Superior temporal gyrus (tissue), 1 donor: ENCODE data around the gene TACO1.

Experiments used
- DNase-seq: peaks from one replicate; pipeline ENCODE4 v3.0.0-alpha.2; 2016; ENCODE audit errors: extremely low spot score

TACO1 gene

DNA sequence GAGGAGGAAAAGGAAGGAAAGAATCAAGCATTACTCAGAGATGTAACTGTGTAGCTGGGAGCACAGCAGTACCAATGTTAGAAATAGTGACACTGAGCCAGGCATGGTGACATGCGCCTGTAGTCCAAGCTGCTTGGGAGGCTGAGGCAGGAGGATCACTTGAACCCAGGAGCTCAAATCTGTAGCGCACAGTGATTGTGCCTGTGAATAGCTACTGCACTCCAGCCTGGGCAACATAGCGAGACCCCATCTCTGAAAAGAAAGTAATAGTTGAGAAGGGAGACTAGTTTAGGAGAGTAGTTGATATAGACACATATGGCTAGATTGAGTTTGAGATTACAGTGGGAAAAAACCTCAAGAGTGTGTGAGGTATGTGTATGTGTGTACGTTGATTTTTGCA, 39.3 kb downstream of the TACO1 start:
- DNase-seq, result no peak

DNA sequence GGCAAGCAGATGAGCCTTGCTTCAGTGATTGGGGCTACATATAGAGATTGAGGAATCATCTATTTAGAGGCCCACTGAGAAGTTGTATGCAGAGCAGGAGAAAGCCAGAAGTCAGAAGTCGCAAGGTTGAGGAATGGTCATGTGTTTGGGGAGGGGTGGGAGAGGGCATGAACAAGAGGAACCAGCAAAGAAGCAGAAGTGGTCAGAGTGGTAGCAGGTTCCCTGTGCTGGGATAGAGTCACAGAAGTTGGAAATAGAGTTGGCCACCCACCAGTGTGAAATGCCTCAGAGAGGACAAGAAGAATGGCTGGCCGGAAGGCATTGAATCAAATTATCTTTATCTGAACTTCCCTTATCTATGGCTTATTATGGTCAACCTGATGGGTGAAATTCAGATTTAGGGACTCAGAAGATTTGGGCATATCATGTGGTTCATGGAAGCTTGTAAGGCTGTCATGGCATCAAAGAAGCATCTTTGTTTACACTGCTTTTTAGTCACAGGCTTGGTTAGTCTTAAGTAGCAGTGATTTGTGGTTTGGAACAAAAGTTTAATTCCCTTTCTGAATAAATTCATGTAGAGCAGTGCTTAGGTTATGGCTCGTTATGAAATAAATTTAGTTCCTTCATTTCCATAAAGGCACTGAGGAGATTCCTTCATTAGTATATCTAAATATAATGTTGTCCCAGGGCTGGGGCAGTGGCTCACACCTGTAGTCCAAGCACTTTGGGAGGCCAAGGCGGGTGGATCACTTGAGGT, 41.2 kb downstream of the TACO1 start:
- DNase-seq, result no peak

DNA sequence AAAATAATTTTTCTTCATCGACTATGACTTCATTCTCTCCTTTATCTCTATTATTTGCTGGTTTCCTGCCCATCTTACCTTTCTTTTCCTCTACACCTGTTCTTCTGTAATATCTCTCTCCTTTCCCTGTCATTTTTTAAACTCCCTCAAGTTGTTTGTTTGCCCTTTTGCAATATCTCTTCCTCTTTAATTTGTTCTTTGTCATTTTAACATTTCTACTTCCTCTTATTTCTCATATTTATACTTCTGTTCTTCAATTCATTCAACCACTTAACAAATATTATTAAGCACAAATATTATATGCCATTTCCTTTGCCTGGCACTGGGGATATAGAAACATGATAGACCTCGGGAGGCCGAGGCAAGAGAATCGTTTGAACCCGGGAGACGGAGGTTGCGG, 44.2 kb downstream of the TACO1 start:
- DNase-seq, result no peak

DNA sequence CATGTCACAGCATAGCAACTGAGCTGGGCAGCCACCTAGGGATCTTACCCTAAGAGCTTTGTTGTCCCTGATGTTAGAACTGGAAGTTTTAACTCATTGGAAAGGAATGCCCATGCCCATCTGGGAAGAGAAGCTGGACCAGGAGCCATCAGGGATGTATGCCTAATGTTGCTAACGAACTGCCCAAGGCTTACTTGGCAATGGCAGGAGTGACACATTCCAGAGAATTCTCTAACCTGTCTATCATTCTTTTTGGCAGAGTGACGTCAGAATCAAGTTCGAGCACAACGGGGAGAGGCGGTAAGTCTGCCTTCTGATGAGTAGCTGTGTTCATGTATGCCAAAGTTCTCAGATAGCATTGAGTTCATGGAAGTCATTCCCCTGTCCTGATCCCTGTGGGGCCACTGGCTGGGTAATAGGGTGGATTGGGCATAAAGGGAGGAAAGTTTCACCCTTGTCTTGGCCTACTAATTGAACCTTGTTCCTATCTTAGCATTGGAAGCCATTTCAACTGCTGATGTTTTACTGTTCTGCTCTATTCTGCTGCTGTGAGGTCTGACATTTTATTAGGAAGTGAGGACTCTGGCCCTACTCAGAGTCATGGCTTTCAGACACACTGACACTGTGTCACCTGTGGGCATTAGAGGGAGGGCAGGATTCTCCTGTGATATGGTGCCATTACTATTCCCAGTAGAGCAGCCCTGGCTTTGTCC, 45.2 kb downstream of the TACO1 start:
- DNase-seq, result no peak

DNA sequence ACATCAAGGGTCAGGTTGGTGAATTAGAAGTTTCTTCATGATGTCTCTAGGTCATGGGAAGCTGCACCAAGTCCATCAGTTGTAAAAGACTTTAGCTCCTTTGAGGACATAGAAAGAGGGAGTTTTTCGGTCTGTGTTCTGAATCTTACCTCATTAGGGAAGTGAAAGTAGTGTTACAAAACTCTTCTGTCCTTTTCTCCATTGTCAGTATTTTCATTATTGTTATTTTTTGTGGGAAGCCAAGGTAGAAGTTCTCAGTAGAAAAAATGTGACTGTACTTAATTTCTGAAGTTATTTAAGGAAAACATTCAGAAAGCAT, 45.8 kb downstream of the TACO1 start:
- DNase-seq, result no peak

DNA sequence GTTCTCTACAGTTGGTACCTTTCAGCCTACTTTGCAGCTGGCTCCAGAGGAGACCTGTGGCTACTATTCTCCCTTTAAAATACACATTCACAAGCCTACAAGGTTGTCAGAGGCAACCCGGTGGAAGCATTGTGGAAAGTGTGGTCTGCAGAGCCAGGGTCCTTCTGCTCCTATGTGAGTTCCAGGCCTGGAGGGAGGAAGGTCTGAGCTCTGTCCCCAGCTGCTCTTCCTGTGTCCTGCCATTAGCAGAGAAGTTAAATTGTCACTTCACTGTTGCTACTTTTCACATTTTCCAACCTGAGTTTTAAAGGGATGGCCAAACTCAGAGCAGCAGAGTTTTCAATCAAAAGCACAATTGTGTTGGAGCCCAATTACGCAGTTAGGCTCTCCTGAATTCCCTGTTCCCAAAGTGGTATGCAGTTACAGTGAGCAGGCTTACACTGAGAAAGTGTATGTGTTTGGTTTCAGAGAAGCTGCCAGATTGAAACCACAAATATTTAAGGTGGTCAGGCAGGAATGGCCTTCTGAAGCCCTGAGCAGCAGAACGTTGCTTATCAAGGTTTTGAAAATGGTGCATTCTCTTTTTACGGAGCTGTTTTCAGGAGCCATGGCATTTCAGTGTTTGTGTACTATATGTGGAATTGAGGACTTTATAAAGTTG, 46.5 kb downstream of the TACO1 start:
- no peak for DNase-seq

DNA sequence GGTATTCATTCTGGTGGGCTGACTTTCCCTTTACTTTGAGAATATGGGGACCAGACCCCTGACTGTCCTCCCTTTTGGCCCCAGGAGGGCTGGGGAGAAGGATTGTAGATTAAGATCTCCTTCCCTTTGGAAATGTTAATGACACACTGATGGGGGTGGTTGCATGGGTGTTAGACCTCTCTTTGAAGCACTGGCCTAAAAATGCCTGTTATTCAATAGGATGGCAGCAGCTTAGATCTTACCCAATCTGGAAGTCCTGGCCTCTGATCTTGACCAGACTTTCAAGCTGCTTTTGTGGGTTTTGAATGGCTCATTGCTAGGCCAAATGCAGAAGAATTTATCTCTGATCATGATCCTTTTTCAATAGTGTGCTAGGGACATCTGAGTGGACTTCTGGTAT, 47.2 kb downstream of the TACO1 start:
- DNase-seq, result no peak

DNA sequence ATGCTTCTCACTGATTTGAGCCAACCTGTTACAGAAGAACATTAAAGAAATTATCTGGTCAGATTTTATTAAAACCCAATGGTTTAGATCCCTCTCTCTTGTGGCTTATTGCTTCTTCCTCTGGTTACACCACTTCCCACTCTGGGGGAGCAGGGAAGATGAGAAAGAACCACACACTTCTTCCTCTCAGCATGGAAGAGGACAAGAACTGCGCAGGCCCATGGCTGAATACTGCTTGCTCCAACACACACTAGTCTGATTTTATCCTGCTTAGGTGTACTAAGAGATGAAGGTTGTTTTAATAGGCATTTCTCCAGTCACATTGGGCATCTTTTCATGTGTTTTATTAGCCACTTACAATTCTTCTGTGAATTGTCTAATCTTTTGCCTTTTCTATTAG, 49.1 kb downstream of the TACO1 start:
- DNase-seq, result no peak

DNA sequence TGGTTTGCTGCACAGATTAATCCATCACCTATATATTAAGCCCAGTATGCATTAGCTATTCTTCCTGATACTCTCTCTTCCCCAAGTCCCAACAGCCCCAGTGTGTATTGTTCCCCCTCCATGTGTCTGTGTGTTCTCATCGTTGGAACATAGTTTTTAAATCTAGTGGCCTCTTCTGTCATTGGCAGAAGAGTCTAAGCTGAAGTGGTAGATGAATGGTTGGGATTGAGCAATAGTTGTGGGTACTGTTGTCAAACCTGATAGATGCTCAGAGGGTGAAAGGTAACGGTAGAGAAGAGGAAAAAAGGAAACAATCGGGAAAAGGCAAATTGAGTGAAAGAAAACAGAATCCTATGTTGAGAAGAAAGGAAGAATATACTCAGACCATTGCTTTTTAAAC, 51.4 kb downstream of the TACO1 start:
- no peak for DNase-seq

DNA sequence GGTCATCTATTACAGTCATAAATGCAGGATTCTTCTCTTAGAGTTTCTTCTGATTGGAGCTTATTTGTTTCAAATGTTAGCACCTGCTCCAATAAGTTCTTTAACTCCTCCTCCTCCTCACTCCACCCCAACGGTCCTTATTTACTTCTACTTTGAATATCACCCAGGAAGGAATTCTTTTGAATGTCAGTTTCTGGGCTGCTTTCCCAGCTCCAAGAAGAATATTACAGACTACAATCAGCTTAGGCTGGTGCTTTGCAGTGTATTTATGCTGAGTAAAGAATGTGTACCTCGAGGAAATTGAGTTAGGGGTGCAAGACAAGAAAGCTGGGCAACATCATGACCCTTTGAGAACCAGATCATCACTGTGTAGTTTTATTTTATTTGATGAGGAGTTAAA, 52.4 kb downstream of the TACO1 start:
- no peak for DNase-seq

DNA sequence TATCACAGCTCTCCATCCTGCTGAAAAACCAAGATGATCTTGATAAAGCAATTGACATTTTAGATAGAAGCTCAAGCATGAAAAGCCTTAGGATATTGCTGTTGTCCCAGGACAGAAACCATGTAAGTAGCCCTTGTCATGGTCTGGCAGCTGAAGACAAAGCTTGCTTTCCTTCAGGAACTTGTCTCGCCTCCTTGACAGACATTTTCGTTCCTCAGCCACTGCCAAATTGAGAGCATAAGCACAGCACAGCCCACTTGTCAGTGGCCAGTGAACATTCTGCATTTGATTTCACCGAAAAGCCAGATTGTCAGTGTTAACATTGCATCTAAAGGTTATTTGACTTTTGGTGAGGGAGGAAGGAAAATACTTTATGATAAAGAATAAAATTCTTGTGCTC, 57.1 kb downstream of the TACO1 start:
- DNase-seq, result no peak
